GM19438 (cell line): Measurements from ENCODE around the gene COL18A1.

Experiments
- ATAC-seq: cut with Tn5 transposase; IDR thresholded peaks from one replicate; pipeline ENCODE4 v1.9.1; 2021; ENCODE audit warnings: low read depth; ENCODE audit not compliant: unreplicated experiment

The COL18A1 gene

DNA sequence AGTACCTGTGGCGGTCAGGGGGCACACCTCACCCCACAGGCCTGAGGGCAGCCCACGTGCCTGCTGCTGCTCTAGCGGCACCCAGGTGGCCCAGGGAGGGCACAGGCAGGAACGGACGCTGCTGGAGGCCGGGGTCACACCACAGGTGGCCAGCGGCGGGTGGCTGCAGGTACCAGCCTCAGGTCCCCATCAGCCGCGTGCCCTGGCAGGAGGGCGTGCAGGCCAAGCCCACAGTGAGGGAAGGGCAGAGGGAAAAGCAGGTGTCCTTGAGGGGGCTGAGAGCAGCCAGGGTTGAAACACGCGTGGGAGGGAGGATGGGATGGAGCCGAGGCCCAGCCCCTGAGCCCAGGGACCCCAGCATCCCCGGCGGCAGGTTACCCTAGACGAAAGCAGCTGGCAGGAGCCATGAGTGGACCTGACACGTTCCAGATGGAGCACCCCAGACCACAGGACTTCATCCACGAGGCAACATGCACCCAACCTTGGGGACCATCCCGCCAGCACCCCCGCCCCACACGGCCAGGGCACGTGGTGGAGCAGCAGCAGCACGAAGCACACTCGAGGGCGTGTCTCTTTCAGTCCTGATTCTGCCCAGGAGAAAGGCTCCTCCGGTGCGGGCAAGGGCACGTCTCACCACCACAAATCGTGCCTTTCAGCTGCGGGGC is 133.5 kb downstream of the COL18A1 start:
- ATAC-seq = no peak

DNA sequence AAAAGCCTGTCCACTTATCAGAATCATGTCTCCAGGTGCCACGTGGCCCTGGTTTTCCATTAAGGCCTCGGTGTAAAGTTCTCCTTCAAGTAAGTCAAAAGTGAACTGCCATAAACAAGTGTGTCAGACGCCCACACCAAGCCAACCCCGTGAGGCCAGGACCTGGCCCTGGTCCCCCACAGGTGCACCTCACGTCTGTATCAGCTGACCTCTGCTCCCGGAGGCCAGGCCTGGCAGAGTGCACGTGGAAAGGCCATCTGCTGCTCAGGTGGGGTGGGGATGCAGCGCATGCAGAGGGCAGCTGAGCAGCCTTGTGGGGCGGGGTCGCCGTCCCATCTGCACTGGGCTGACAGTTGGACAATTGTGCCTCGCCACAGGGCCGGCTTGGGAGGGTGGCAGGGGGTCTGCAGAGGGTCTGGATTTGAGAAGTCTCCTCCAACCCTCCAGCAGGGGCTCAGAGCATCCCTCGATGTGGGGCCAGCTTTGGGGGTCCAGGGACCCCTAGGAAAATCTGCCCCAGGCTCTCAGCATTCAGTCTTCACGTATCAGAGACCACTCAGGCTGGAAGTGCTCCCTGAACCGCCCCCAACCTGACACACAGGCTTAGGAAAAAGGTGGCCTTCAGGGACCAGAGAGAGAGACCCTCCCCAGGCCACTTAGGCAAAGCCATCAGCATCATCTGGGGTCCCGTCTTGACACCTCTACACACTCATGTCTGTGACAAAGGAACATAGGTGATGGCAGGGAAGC is 134.3 kb downstream of the COL18A1 start:
- no peak for ATAC-seq

DNA sequence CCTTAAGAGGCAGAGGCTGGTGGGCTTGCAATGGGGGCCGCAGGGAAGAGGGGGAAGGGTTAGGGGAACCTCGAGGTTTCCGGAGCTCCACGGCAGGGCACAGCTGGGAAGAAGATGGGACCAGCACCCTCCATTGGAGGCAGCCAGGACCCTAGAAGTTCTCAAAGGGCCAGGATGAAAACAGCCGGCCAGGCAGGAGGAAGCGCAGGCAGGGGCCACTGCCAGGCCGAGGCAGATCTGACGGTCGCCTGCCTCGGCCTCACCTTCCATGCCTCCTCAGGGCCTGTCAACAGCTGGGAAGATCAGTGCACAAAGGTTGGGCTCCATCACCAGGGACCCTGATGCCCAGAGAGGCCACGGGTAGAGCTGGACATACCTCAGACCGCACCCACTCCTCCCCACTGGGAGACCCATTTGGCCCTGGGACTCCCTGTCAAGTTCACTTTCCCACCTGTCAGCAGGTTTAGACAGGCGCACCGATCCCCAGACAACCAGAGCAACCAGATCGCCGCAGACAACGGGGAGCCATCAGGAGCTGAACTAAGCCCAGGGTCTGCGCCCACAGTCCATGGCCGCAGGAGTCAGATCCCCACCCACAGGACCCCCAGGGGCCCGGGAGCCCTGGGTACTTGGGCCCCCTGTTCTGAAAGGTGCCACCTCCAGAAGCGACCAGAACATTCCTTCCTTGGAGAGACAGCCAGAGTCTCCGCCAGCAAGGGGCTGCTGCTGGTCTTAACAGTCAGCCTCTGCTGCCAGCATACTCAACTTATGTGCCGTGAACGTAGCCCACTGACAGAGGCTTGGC is 135.0 kb downstream of the COL18A1 start:
- no peak for ATAC-seq

- ATAC-seq = no peak
These were observed 135.6 kb downstream of the COL18A1 start for GRCh38 chr21:45540601-45540970.

GRCh38 chr21:45541221-45542039 is 136.5 kb downstream of the COL18A1 start:
- no peak for ATAC-seq

DNA sequence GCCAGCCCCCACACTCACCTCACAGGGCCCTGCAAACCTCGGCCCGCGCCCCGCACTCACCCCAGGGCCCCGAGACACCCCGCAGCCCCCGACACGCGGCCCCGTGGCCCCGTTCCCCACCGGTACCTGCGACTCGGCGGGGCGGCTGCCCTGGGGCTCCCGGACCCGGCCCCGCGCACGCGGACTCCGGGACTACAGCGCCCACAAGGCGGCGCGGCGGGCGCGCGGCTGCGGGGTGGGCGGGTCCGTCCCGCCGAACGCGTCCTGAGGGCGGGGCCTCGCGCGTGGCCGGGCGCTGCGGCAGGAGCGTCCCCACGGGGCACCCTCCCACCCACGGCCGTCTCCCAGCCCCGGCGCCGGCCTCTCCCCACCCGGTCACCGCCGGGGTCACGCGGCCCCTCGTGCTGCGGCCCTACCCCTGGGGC is 137.3 kb downstream of the COL18A1 start, which contains the start of gene SLC19A1:
TSS of gene SLC19A1 (minus strand) at position 199 of the 425 bp plus-strand sequence. CDS start 4,481 bp downstream, outside the sequence.
- peak; percentile 58 for ATAC-seq

DNA sequence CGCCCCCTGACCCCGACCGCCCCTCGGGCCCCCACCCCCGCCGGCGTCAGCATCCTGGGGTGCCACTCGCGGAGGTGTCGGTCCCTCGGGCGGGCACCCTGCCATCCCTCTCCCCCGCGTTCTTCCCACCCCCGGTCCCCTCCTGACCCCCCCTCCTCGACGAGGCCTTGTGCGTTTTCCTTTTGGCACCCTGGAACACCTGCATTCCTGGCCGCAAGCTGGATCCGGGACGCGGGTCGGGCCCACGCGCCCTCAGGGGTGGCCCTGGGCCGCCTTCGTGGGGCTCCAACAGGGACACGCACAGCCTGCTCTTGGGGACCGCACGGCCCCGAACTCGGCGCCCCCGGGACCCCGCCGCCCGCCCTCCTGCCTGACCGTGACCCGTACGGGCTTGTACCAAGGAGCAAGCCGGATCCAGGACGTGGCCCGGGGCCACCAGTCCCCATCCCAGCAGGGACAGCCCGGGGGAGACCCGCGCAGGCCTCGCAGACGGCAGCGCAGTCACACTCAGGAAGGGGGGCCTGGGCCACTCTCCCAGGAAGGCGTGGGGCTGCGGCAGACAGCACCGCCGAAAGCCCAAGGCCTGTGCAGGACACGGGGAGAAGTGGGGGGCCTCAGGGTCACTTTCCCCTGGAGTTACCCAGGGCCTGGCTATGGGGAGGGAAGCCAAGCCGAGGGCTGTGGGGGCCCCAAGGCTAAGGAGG is 137.9 kb downstream of the COL18A1 start:
- no peak for ATAC-seq

DNA sequence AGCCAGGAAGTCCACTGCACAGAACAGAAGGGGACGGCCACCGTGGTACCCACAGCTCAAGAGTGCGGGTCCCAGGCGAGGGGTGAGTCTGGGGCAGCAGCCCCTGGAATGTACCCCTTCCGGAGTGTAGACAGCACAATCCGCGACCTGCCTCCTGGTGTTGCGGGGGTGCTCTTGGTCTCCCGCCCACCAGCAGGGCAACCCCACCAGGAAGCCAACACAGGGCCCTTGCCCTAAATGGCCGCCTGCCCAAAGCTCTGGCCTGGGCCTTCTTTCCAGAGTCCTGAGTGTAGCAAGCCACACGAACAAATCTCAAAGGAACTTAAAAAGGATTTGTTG is 138.4 kb downstream of the COL18A1 start:
- no peak for ATAC-seq

DNA sequence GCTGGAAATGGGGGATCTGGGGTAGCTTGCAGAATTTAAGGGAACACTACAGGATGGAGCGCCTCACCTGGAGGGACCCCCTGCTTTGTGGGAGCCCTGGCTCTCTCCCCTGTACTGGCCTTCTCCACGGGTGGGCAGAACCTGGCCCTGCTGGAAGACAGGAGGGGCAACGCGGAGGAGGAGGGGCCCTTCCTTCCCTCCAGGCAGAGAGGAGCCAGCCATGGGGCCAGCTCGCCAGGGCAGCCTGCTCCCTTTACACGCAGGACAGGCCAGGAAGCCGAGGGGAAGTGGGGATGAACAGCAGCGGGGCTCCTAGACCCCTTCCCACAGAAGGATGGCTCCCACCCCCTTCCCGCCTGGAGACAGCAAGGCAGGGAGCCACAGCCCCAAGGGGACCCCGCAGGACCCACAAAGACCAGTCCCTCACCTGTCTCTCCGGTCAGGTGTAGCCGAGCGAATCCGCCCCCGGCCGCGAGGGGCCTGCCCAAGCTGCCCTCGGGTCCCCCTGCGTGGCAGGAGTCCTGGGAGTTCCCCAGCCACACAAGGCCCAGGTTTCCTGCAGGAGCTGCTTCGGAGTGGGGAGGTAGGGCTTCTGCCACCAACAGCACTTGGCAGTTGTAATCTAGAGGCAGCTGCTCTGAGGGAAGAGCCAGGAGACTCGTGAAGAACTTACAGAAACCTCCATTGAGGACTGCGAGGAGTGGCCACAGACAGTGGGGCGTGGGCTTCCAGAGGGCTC is 138.9 kb downstream of the COL18A1 start:
- no peak for ATAC-seq

DNA sequence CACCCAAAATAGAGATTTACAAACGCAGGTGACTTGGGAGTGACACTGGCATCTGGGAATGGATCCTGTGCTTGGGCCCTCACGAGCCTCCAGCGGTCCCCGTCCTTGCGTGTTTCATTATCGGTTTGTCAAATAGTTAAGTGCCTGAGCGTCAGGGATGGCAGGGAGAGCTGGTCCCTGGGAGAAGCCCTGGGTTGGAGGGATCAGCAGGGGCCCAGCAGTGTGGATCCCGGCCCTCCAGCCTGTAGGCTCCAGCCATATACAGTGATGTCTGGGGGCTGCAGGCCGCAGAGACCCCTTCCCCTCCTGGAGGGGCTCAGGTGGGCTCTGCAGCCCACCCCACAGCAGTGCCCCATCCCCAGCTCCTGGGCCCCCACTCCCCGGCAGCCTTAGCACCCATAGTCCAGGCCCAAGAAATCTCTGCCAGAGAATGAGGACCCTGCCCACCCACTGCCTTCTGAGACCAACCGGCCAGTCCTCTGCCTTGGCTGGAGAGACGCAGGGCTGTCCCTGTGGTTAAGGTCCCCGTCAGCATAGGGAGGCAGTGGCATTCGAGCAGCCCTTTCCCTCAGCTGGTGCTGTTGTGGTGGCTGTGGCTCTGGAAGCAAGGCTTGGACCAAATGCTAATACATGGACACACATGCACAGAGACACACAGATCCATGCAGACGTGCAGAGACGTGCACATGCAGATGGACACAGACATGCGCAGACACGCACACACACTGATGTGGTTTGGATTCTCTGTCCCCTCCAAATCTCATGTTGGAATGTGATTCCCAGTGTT is 139.7 kb downstream of the COL18A1 start:
- ATAC-seq = no peak

- ATAC-seq = no peak
These were observed 140.2 kb downstream of the COL18A1 start for GRCh38 chr21:45545236-45545570.

DNA sequence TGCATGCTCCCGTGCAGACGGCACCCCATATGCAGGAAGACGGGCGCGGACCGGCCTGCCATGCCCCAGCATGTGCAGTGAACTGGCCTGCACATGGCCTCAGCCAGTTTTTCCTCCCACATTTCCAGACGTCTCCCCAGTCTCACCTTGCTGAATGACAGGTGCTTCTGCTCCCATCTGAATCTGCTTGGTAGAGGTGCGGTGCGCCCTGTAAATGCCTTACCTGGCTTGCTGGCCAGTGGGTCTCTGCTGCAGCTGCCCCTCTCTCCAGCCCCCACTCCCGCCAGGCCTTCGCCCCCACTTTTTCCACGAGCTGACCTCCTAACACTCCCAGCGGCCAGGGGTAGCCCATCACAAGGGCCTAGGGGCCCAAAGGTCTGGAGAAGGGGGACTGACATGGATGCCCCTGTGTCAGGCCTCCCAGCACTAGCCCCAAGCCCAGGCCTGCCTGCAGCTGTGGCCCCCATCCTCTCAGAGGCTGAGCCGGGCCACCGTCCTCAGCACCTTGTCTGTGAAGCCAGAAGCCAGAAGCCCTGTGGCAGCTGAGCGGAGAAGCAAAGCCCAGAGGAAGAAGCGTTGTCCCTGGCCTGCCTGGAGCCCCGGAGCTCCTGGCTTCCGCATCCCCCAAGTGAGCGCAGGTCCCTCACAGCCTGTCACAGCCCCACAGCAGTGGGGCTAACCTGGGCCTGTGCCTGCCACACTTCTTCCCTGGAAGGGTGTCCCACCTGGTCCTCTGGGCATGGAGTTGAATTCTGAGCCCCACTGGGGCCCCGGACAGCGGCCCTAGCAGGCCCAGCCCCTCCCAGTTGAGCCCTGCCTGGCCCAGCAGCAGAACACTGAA is 140.9 kb downstream of the COL18A1 start:
- ATAC-seq = no peak

DNA sequence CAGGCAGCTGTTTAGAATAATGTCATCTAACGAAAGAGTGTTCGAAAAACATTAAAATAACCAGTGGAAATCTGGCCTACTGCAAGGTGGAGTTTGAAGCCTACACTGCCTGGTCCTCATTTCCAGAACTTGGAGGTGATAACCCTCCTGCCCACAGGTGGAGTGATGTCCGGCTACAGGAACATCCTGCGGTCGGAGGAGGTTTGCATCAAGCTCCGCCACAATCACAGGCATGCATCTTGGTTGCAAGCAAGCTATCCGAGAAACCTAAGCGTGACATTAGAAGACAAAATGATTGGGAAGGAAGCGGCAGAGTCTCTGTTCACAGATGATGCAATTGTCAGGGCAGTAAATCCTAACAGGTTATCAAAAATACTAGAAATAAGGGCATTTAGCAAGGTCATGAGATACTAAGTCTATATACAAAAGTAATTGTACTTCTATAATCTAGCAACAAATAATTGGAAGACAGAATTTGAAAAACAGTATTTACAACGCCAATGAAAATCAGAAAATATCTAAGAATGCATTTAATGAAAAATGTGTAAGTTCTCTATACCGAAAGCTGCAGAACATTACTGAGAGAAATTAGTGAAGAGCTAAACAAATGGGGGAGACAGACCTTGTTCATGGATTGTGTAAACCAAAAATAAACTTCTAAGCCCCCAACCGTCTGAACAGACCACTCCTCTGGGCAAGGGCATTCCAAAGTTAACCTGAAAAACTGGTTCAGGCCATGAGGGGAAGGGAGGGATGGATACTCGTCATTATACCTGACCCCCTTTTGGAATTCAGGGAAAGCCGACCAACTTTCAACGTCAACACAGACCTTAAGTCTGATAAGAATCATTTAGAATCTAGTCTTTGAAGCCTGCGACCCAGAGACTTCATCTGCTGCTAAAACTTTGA is 141.9 kb downstream of the COL18A1 start:
- ATAC-seq = no peak

DNA sequence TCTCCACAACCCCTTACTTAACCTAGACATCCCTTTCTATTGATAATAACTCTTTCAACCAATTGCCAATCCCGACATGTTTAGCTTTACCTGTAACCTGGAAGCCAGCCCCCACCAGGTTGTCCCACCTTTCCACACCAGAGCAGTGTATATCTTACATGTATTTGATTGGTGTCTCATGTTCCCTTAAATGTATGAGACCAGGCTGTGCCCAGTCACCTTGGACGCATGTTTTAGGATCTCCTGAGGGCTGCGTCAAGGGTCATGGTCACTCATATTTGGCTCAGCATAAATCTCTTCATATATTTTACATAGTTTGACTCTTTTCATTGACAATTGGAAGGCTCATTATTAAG is 142.6 kb downstream of the COL18A1 start:
- ATAC-seq = no peak

DNA sequence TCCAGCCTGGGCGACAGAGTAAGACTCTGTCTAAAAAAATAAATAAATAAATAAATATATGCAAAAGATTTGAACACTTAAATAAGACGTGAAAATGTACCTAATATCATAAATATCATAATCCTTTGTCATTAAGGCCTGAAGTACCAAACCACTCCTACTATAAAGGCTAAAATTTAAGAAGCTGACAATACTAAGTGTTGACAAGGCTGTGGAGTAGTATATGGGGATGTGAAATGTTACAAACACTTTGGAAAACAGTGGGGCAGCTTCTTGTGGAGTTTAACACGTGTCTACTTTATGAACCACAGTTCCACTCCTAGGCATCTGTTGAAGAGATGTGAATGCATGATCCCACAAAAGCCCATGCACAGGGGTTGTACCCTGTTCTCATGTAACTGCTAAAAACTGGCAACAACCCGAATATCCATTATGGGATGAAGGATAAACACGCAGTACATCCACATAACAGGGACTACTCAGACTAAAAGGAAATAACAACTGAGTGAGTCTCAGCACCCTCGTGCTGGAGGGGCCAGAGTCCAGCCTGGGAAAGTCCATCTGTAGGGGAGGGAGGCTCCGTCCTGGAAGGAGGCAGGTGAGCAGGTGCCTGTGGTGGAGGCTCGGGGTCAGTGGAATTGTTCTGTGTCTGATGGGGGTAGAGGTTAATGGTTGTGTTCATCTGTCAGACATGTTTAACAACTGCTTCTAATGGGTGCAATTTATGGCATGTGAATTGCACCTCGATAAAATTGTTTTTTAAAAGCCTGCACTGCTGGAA is 143.9 kb downstream of the COL18A1 start:
- ATAC-seq = no peak
